ENCODE data around the gene ATP11A. TPM values are rescaled to one million over a fixed set of nuclear protein-coding genes. Genes with fewer than 3 reads are reported as not detected.
A peak's percentile ranks its signal among the peaks of the same experiment; 100 is the strongest.
"Not testable (repeated sequence)": the region's sequence is repeated elsewhere in the genome, so short reads cannot be mapped to it uniquely, and the experiment has no call there.

Gene ATP11A
- total RNA-seq, 2 donors from 2014 or later, result 122 to 140 TPM

- 83 to 89% methylated on average over 6 to 7 of the region's 7 CpGs for WGBS, 2 experiments (ENCODE audit: insufficient coverage in 1 of 2, insufficient read length in 1 of 2)
- Histone ChIP-seq H3K27ac (ENCODE audit: low read depth, low read length) (no peak overlapping the region), H3K9me3 (ENCODE audit: control insufficient read depth, low read length) (no peaks in the 10 kb centered on the region), H3K4me3 (ENCODE audit: low read length) (no peak overlapping the region), H3K4me1 (ENCODE audit: control insufficient read depth, insufficient read depth, low read length) (no peaks in the 10 kb centered on the region), H3K9ac (ENCODE audit: extremely low read depth, low read length, poor library complexity, severe bottlenecking) (no peak overlapping the region), H3K36me3 (ENCODE audit: control insufficient read depth, insufficient read depth, low read length) (peaks cover 69% of the 10 kb centered on the region), H3K27me3 (ENCODE audit: control insufficient read depth, insufficient read depth, low read length, poor library complexity, severe bottlenecking) (no peaks in the 10 kb centered on the region)
- no peaks in the 10 kb centered on the region for H3K27me3 Mint-ChIP-seq (ENCODE audit: insufficient read depth)
- DNase-seq, result peak; percentile 38
- H3K4me3 Mint-ChIP-seq, result no peak overlapping the region
- peaks cover 79% of the 10 kb centered on the region for H3K36me3 Mint-ChIP-seq (ENCODE audit: low read depth)
- H3K9me3 Mint-ChIP-seq, result no peaks in the 10 kb centered on the region
- H3K27ac Mint-ChIP-seq, result peak overlapping the region; percentile 78
- no peak for TF ChIP-seq CTCF (conservative IDR thresholded peaks at IDR 0.05)
- H3K4me1 Mint-ChIP-seq, result peaks cover 5% of the 10 kb centered on the region
Measured at GRCh38 chr13:112838842-112839117, 148.9 kb downstream of the ATP11A start.

- peak; percentile 13 for TF ChIP-seq CTCF (conservative IDR thresholded peaks at IDR 0.05)
- Mint-ChIP-seq H3K4me1 (peaks cover 5% of the 10 kb centered on the region), H3K36me3 (ENCODE audit: low read depth) (peaks cover 79% of the 10 kb centered on the region), H3K27ac (no peak overlapping the region), H3K4me3 (no peak overlapping the region), H3K27me3 (ENCODE audit: insufficient read depth) (no peaks in the 10 kb centered on the region), H3K9me3 (no peaks in the 10 kb centered on the region)
- H3K9me3 ChIP-seq (ENCODE audit: control insufficient read depth, low read length), result no peaks in the 10 kb centered on the region
- peaks cover 69% of the 10 kb centered on the region for H3K36me3 ChIP-seq (ENCODE audit: control insufficient read depth, insufficient read depth, low read length)
- H3K27ac ChIP-seq (ENCODE audit: low read depth, low read length), result no peak overlapping the region
- DNase-seq, result peak; percentile 41
- 95 to 98% methylated on average over 12 of the region's 12 CpGs for WGBS, 2 experiments (ENCODE audit: insufficient coverage in 1 of 2, insufficient read length in 1 of 2)
- no peaks in the 10 kb centered on the region for H3K27me3 ChIP-seq (ENCODE audit: control insufficient read depth, insufficient read depth, low read length, poor library complexity, severe bottlenecking)
- H3K9ac ChIP-seq (ENCODE audit: extremely low read depth, low read length, poor library complexity, severe bottlenecking), result no peak overlapping the region
- H3K4me1 ChIP-seq (ENCODE audit: control insufficient read depth, insufficient read depth, low read length), result no peaks in the 10 kb centered on the region
- no peak overlapping the region for H3K4me3 ChIP-seq (ENCODE audit: low read length)
Measured at GRCh38 chr13:112839356-112840105, 149.7 kb downstream of the ATP11A start.

GRCh38 chr13:112840472-112841302 lies 150.8 kb downstream of the ATP11A start:
- H3K27ac Mint-ChIP-seq, result no peak overlapping the region

DNA sequence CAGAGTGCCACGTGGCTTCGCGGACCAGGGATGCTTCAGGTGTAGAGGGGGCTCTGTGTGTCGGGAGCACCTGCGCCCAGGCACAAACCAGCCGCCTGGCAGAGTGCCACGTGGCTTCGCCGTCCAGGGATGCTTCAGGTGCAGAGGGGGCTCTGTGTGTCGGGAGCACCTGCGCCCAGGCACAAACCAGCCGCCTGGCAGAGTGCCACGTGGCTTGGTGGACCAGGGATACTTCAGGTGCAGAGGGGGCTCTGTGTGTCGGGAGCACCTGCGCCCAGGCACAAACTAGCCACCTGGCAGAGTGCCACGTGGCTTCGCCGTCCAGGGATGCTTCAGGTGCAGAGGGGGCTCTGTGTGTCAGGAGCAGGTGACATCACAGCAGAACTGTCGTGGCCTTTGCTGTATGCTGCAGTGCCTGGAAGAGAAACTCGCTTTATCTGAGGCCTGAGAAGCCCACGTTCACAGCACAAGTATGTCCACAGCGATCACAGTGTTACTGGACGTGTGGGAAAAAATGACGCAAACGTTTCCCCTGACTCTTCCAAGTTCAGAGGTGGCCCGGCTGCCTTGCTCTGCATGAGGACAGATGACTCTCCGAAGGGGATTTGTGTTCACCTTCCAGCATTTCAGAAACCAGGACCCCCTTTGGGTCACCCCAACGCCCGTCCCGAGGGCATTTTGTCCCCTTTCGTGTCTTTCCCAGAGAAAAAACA lies 151.6 kb downstream of the ATP11A start:
- not testable (repeated sequence) for H3K4me3 ChIP-seq (ENCODE audit: low read length); H3K4me3 Mint-ChIP-seq; H3K4me1 Mint-ChIP-seq; H3K27me3 Mint-ChIP-seq (ENCODE audit: insufficient read depth); H3K9me3 Mint-ChIP-seq; H3K27me3 ChIP-seq (ENCODE audit: control insufficient read depth, insufficient read depth, low read length, poor library complexity, severe bottlenecking); H3K9me3 ChIP-seq (ENCODE audit: control insufficient read depth, low read length); H3K9ac ChIP-seq (ENCODE audit: extremely low read depth, low read length, poor library complexity, severe bottlenecking); H3K27ac ChIP-seq (ENCODE audit: low read depth, low read length); H3K27ac Mint-ChIP-seq; H3K4me1 ChIP-seq (ENCODE audit: control insufficient read depth, insufficient read depth, low read length); DNase-seq
- H3K36me3 Mint-ChIP-seq (ENCODE audit: low read depth), result peaks cover 72% of the 10 kb centered on the region
- WGBS, 2 experiments (ENCODE audit: insufficient coverage in 1 of 2, insufficient read length in 1 of 2), result 92 to 95% methylated on average over 24 to 31 of the region's 31 CpGs
- H3K36me3 ChIP-seq (ENCODE audit: control insufficient read depth, insufficient read depth, low read length), result peaks cover 62% of the 10 kb centered on the region

More at GRCh38 chr13:112840472-112841302, 150.8 kb downstream of the ATP11A start:
- no peaks in the 10 kb centered on the region for H3K4me1 ChIP-seq (ENCODE audit: control insufficient read depth, insufficient read depth, low read length)
- H3K9me3 Mint-ChIP-seq, result no peaks in the 10 kb centered on the region
- peaks cover 62% of the 10 kb centered on the region for H3K36me3 ChIP-seq (ENCODE audit: control insufficient read depth, insufficient read depth, low read length)
- H3K27me3 Mint-ChIP-seq (ENCODE audit: insufficient read depth), result no peaks in the 10 kb centered on the region
- no peaks in the 10 kb centered on the region for H3K27me3 ChIP-seq (ENCODE audit: control insufficient read depth, insufficient read depth, low read length, poor library complexity, severe bottlenecking)
- no peaks in the 10 kb centered on the region for H3K9me3 ChIP-seq (ENCODE audit: control insufficient read depth, low read length)
- no peak overlapping the region for H3K27ac ChIP-seq (ENCODE audit: low read depth, low read length)
- 94 to 98% methylated on average over 28 to 34 of the region's 34 CpGs for WGBS, 2 experiments (ENCODE audit: insufficient coverage in 1 of 2, insufficient read length in 1 of 2)
- no peak for TF ChIP-seq CTCF (conservative IDR thresholded peaks at IDR 0.05)
- DNase-seq, result no peak
- no peak overlapping the region for H3K4me3 Mint-ChIP-seq
- peaks cover 71% of the 10 kb centered on the region for H3K36me3 Mint-ChIP-seq (ENCODE audit: low read depth)
- no peak overlapping the region for H3K4me3 ChIP-seq (ENCODE audit: low read length)
- H3K9ac ChIP-seq (ENCODE audit: extremely low read depth, low read length, poor library complexity, severe bottlenecking), result no peak overlapping the region
- H3K4me1 Mint-ChIP-seq, result peaks cover 5% of the 10 kb centered on the region

Data from endodermal cell (in vitro differentiated cells).